MG63 (cell line): ENCODE measurements around the gene RFFL. TPM values are rescaled to one million over a fixed set of nuclear protein-coding genes. Genes with fewer than 3 reads are reported as not detected.
"Not testable (repeated sequence)": the region's sequence is repeated elsewhere in the genome, so short reads cannot be mapped to it uniquely, and the experiment has no call there.

Source experiments
- DNase-seq: peaks from one replicate; pipeline ENCODE4 v3.0.0-alpha.2; 2020
- H3K27me3 ChIP-seq: fragments of 250-450 bp; sonication (Bioruptor Pico); 2 replicates; pipeline ENCODE4 v1.5.1; 2020; ENCODE audit warnings: mild to moderate bottlenecking, moderate library complexity
- H3K36me3 ChIP-seq: fragments of 250-450 bp; sonication (Bioruptor Pico); 2 replicates; pipeline ENCODE4 v1.5.1; 2020; ENCODE audit warnings: mild to moderate bottlenecking, moderate library complexity
- H3K4me3 ChIP-seq: fragments of 250-450 bp; sonication (Bioruptor Pico); 2 replicates; pipeline ENCODE4 v1.5.1; 2020; ENCODE audit warnings: mild to moderate bottlenecking, moderate library complexity
- H3K9me3 ChIP-seq: fragments of 250-450 bp; sonication (Bioruptor Pico); 2 replicates; pipeline ENCODE4 v1.5.1; 2020; ENCODE audit warnings: mild to moderate bottlenecking, moderate library complexity
- total RNA-seq: library from RNA; depleted of rRNA; stranded (reverse); fragments of >200 nt; shearing (Covaris generic); gene quantifications from 2 replicates; pipeline ENCODE4 v1.2.3, GENCODE V29; 2014; ENCODE audit warnings: low replicate concordance

The RFFL gene
- total RNA-seq, 1 experiment from 2014 or later = 18.0 TPM

- DNase-seq = peak; percentile 34
- H3K4me3 ChIP-seq = no peak overlapping the region
- H3K36me3 ChIP-seq = peaks cover 54% of the 10 kb centered on the region
- no peaks in the 10 kb centered on the region for H3K27me3 ChIP-seq
- no peaks in the 10 kb centered on the region for H3K9me3 ChIP-seq
Measured at GRCh38 chr17:35002876-35003551, 60.5 kb downstream of the RFFL start.

GRCh38 chr17:35001549-35001948 lies 62.0 kb downstream of the RFFL start:
- H3K27me3 ChIP-seq = no peaks in the 10 kb centered on the region
- no peak for DNase-seq
- no peak overlapping the region for H3K4me3 ChIP-seq
- peaks cover 55% of the 10 kb centered on the region for H3K36me3 ChIP-seq
- H3K9me3 ChIP-seq = no peaks in the 10 kb centered on the region

- DNase-seq, H3K27me3 ChIP-seq, H3K4me3 ChIP-seq, H3K9me3 ChIP-seq: not testable (repeated sequence)
- peaks cover 52% of the 10 kb centered on the region for H3K36me3 ChIP-seq
Measured at GRCh38 chr17:35000965-35001364, 62.5 kb downstream of the RFFL start.

- no peaks in the 10 kb centered on the region for H3K27me3 ChIP-seq
- no peak for DNase-seq
- H3K9me3 ChIP-seq = no peaks in the 10 kb centered on the region
- H3K36me3 ChIP-seq = peaks cover 64% of the 10 kb centered on the region
- H3K4me3 ChIP-seq = no peak overlapping the region
Measured at GRCh38 chr17:34999456-34999855, 64.1 kb downstream of the RFFL start.

GRCh38 chr17:34998205-34998604 lies 65.3 kb downstream of the RFFL start:
- Histone ChIP-seq H3K36me3 (peaks cover 74% of the 10 kb centered on the region), H3K27me3 (no peaks in the 10 kb centered on the region), H3K9me3 (no peaks in the 10 kb centered on the region), H3K4me3 (no peak overlapping the region)
- DNase-seq = peak; percentile 58

- no peaks in the 10 kb centered on the region for H3K27me3 ChIP-seq
- no peak overlapping the region for H3K4me3 ChIP-seq
- H3K9me3 ChIP-seq = no peaks in the 10 kb centered on the region
- DNase-seq = no peak
- H3K36me3 ChIP-seq = peaks cover 79% of the 10 kb centered on the region
Measured at GRCh38 chr17:34997355-34997862, 66.1 kb downstream of the RFFL start.

- no peaks in the 10 kb centered on the region for H3K27me3 ChIP-seq
- H3K9me3 ChIP-seq = no peaks in the 10 kb centered on the region
- H3K36me3 ChIP-seq = peaks cover 78% of the 10 kb centered on the region
- no peak overlapping the region for H3K4me3 ChIP-seq
- DNase-seq = no peak
Measured at GRCh38 chr17:34996422-34997285, 66.9 kb downstream of the RFFL start.

GRCh38 chr17:34993031-34993430 lies 70.5 kb downstream of the RFFL start:
- DNase-seq = no peak
- Histone ChIP-seq H3K4me3 (no peak overlapping the region), H3K9me3 (no peaks in the 10 kb centered on the region), H3K36me3 (peaks cover 77% of the 10 kb centered on the region), H3K27me3 (no peaks in the 10 kb centered on the region)

- no peaks in the 10 kb centered on the region for H3K27me3 ChIP-seq
- H3K36me3 ChIP-seq = peaks cover 81% of the 10 kb centered on the region
- no peak overlapping the region for H3K4me3 ChIP-seq
- no peaks in the 10 kb centered on the region for H3K9me3 ChIP-seq
- no peak for DNase-seq
Measured at GRCh38 chr17:34991606-34992005, 71.9 kb downstream of the RFFL start.

- no peak for DNase-seq
Measured at GRCh38 chr17:34990921-34991365, 72.6 kb downstream of the RFFL start.

GRCh38 chr17:34989473-34989872 lies 74.0 kb downstream of the RFFL start:
- peaks cover 83% of the 10 kb centered on the region for H3K36me3 ChIP-seq
- no peak overlapping the region for H3K4me3 ChIP-seq
- no peaks in the 10 kb centered on the region for H3K27me3 ChIP-seq
- H3K9me3 ChIP-seq = no peaks in the 10 kb centered on the region
- DNase-seq = no peak

More at GRCh38 chr17:34990921-34991365, 72.6 kb downstream of the RFFL start:
- Histone ChIP-seq H3K9me3 (no peaks in the 10 kb centered on the region), H3K27me3 (no peaks in the 10 kb centered on the region), H3K36me3 (peaks cover 85% of the 10 kb centered on the region), H3K4me3 (no peak overlapping the region)

GRCh38 chr17:34988644-34989043 lies 74.9 kb downstream of the RFFL start:
- no peaks in the 10 kb centered on the region for H3K27me3 ChIP-seq
- no peak for DNase-seq
- H3K36me3 ChIP-seq = peaks cover 79% of the 10 kb centered on the region
- no peaks in the 10 kb centered on the region for H3K9me3 ChIP-seq
- H3K4me3 ChIP-seq = no peak overlapping the region

GRCh38 chr17:34987232-34987631 lies 76.3 kb downstream of the RFFL start:
- Histone ChIP-seq H3K36me3 (peaks cover 72% of the 10 kb centered on the region), H3K9me3 (no peaks in the 10 kb centered on the region), H3K4me3 (no peak overlapping the region), H3K27me3 (no peaks in the 10 kb centered on the region)
- DNase-seq = no peak

- DNase-seq = no peak
- peaks cover 32% of the 10 kb centered on the region for H3K36me3 ChIP-seq
- H3K9me3 ChIP-seq = no peaks in the 10 kb centered on the region
- peak overlapping the region; percentile 96 for H3K4me3 ChIP-seq
- H3K27me3 ChIP-seq = no peaks in the 10 kb centered on the region
Measured at GRCh38 chr17:34981538-34982241, 81.8 kb downstream of the RFFL start.

- Histone ChIP-seq H3K9me3 (no peaks in the 10 kb centered on the region), H3K36me3 (peaks cover 24% of the 10 kb centered on the region), H3K4me3 (peak overlapping the region; percentile 96), H3K27me3 (no peaks in the 10 kb centered on the region)
- peak; percentile 81 for DNase-seq
Measured at GRCh38 chr17:34980681-34981537, 82.6 kb downstream of the RFFL start.

- Histone ChIP-seq H3K27me3 (no peaks in the 10 kb centered on the region), H3K4me3 (peak within 1 kb of the TSS; percentile 96), H3K36me3 (peaks cover 19% of the 10 kb centered on the region), H3K9me3 (no peaks in the 10 kb centered on the region)
- peak; percentile 96 for DNase-seq
Measured at GRCh38 chr17:34980353-34980680, 83.2 kb downstream of the RFFL start, which contains the start of gene LIG3. TSS of gene LIG3 (plus strand) at chr17:34980512. CDS start at chr17:34983006, 2,494 bp downstream.
